GM18505 (cell line): ENCODE results near the gene BRINP1.
"Not testable (repeated sequence)": the region's sequence is repeated elsewhere in the genome, so short reads cannot be mapped to it uniquely, and the experiment has no call there.

Experiments used
- ATAC-seq: cut with Tn5 transposase; IDR thresholded peaks from one replicate; pipeline ENCODE4 v1.9.1; 2021; ENCODE audit not compliant: unreplicated experiment
- POLR2A ChIP-seq: IDR thresholded peaks from 4 replicates; pipeline ENCODE4 v1.6.1; 2011; ENCODE audit warnings: borderline replicate concordance; ENCODE audit not compliant: insufficient read depth, insufficient read length; ENCODE audit errors: extremely low read depth

Gene BRINP1

DNA sequence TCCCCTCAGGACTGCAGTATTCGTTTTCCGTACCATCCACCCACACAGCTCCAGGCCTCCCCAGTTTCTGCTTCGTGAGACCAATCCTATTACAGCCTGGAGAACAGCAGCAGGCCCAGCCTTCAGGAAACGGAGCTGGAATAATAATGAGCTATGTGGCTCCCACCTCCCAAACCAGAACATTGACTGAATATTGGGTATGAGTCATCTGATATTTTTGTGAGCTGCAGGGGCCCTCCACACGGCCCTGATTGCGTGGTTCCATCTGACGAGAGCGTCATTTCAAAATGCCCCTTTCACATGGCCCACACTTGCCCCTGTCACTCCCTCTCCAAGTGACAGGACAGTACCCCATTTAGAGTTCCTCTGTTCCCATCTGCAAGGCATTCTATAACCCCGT lies 192.0 kb downstream of the BRINP1 start:
- ATAC-seq = no peak
- TF ChIP-seq POLR2A = no peak

DNA sequence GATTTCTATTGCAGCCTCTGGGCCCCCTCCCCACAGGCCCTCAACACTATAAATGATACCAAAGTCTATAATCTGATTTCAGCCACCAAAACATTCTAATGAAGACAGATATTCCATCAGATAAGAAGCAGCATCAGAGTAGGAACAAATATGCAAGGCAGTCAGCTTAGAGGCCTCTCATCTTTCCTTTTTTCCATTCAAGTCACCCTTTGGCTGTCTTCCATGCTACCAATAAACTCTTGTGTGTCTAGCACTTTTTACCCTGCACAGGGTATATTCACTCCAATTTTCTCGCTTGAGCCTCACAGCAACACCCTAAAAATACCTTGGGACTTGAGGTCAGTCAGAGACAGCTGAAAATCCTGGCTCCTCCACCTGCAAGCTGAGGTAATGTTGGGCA lies 193.7 kb downstream of the BRINP1 start:
- no peak for TF ChIP-seq POLR2A
- ATAC-seq = no peak

DNA sequence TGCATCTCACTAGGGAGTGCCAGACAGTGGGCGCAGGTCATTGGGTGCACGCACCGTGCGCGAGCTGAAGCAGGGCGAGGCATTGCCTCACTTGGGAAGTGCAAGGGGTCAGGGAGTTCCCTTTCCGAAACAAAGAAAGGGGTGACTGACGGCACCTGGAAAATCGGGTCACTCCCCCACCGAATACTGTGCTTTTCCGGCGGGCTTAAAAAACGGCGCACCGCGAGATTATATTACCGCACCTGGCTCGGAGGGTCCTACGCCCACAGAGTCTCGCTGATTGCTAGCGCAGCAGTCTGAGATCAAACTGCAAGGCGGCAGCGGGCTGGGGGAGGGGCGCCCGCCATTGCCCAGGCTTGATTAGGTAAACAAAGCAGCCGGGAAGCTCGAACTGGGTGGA lies 200.0 kb downstream of the BRINP1 start:
- not testable (repeated sequence) for ATAC-seq

DNA sequence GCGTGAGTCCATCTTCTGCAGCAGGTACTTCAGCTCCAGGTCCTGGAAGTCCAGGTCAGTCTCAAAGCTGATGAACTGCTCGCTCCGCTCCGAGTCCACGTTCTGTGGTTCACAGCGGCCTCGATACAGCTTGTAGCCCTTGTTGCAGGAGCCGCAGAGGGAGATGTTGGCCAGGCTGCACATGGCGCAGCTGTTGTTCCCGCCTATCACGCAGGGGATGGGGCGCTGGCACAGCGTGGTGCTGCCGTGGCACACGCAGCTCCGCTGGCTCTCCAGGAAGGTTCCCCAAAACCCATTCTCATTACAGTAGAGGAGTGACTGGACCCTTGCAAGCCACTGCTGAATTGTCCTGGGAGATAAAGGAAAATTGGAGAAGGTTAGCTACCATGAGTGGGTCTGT lies 201.4 kb downstream of the BRINP1 start:
- no peak for TF ChIP-seq POLR2A
- no peak for ATAC-seq

DNA sequence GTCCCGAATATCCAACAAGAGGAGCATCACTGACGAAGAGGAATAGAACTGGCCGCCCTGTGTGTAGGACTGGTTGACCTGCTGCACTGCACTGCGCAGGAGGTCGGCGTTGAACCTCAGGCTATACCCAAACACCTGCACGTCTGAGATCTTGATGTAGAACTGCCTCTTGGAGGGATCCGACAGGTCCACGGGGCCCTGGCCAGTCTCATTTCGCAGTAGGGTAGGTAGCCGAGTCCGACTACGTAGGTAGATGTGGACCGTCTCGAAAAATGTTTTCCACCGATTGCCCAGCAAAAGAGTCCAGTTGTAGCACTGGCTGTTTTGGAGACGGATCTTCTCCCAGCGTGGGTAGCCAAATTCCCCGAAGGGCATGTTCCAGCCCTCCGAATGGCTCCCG lies 202.0 kb downstream of the BRINP1 start:
- ATAC-seq = no peak

DNA sequence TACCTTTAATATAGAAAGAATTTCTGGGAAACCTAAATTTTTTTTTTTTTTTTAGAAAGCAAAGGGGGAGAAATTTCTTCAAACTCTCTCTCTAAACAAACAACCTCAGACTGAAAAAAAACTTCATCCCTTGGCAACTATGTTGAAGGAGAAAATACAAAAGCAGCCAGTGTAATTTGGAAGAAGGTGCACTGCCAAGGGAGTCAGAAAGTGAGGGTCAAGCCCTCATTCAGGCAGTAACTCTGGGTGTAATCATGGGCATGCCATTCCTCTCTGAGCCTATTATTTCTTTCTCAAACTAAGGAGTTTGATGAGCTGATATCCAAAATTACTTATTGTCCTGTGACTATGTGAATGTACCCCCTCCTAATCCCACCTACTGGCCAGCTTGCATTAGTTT lies 203.1 kb downstream of the BRINP1 start:
- TF ChIP-seq POLR2A = no peak
- no peak for ATAC-seq

More for the DNA sequence above, 202.0 kb downstream of the BRINP1 start:
- no peak for TF ChIP-seq POLR2A

DNA sequence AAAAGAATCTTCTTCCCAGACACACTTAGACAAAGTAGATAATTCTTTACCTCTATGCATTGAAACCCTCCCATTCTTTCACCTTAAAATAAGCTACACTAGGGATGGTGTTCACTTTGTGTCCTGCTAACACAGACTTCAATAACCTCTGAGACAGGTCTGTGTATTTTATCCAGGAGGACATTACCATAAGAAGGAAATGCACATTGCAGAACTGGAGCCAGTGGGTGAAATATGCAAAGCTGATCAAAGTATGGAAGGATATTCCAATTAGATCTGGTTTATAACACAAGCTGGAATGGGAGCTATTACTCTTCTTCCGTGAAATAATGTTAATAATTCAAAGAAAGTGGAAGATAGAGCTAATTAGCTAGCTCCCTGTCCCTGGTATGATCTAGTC lies 204.1 kb downstream of the BRINP1 start:
- TF ChIP-seq POLR2A = no peak
- no peak for ATAC-seq

DNA sequence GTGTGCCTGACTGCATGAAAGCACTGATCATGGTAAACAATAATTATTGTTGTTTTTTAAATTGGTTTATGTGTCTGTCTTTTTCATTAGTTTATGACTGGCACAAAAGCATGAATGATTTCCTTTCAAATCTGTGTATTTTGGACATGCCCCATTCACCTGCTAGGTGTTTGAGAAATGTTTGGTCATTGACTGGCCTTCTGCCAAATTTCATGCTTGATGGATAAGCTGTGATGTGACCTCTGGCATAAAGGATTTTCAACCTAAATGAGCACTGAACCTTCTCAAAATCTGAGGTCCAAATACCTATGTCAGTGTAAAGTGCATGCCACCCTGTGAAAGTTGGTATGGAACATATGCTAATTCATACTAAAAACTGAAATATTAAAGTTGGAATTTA lies 204.5 kb downstream of the BRINP1 start:
- TF ChIP-seq POLR2A = no peak
- ATAC-seq = no peak

DNA sequence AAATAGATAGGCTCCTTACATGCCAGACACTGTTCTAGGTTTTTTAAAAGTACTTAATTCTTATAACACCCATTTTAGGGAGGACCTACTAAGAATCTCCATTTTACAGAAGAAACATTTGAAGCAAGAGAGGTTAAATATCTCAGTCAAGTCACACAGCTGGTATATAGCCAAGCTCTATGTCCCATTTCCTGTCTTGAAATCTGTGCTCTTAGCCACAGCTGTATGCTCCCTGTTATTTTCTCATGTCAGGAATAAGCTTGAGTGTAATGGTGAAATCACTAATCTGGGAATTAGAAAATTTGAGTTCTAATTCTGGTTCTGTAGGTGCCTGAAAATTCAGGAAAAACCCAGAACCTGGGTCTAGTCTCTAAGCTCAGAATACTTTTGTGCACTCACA lies 208.7 kb downstream of the BRINP1 start:
- no peak for TF ChIP-seq POLR2A
- no peak for ATAC-seq

DNA sequence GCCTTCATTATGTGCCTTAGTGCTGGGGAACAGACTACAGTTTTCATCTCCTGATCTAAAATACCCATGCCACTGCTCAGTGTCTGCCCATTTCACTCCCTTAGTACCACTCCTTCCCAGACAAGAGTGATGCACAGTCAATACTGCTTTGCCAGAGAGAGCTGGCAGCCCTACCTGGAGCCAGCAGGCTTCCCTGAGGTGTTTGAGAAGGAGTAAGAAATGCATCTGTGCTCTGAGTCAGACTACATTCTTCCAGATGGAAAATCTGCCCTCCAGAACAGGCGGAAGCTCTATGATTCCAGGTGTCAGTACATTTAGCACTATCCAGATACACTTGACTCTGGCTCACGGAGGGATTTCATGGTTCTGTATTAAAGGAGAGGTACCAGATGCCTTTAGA lies 209.8 kb downstream of the BRINP1 start:
- ATAC-seq = no peak
- TF ChIP-seq POLR2A = no peak

DNA sequence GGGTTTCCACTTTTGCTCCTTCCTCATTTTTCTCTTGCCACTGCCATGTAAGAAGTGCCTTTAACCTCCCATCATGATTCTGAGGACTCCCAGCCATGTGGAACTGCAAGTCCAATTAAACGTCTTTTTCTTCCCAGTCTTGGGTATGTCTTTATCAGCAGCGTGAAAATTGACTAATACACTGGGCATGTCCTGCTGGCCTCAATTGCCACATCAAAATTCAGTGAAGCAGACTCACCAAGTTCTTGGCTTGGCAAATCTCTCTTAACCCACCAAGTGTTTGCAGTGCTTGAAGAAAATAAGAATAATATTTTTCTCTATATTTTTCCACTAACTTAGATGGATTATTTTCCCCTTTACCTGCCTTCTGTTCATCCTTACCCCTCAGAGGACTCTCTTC lies 212.0 kb downstream of the BRINP1 start:
- no peak for ATAC-seq
- TF ChIP-seq POLR2A = no peak

DNA sequence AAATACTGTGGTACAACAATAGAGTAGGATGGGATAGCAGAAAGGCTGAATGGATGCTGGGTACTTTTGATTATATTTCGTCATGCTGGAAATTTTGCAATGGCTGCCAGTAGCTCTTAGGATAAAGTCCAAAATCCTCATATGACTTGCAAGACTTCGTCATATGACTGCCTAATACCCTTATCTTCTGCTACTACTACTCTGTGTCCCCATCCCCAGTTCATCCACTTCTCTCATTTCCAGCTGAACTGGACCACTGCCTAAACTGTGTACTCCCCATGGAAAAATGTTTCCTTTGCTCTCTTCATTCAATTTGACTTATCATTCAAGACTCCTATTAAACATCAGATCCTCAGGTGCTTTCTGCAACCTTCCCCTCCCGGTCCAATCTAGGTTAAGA lies 212.9 kb downstream of the BRINP1 start:
- TF ChIP-seq POLR2A = no peak
- ATAC-seq = no peak

DNA sequence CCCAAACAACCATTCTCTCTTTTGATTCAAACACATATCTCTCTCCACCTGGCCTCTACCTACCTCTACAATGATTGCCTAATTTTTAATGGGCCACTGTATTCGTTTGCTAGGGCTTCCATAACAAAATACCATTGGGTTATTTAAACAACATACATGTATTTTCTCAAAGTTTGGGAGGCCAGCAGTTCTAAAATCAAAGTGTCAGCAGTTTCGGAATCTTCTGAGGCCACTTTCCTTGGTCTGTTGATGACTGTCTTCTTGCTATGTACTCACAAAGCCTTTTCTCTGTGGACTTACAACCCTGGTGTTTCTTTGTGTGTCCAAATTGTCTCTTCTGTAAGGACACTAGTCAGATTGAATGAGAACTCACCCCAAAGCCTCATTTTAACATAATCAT lies 214.7 kb downstream of the BRINP1 start:
- ATAC-seq = no peak
- TF ChIP-seq POLR2A = no peak

DNA sequence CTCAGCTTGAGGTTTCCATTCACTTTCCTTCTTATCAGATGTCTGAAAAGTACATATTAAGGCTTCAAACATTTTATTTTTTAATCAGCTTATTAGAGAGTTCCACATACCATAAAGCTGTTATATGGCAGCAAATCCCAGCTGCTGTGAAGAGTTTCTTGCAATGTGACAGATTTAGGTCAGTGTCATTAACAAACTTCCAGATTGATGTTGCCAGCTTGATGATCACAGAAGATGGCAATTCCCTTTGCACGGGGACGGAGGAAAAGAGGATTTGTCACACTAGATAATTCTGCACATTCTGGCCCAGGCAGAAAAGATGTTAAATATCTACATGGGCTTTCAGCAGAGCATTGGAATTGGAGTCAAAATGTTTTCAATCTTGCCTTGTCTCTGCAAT lies 215.8 kb downstream of the BRINP1 start:
- ATAC-seq = no peak
- TF ChIP-seq POLR2A = no peak

DNA sequence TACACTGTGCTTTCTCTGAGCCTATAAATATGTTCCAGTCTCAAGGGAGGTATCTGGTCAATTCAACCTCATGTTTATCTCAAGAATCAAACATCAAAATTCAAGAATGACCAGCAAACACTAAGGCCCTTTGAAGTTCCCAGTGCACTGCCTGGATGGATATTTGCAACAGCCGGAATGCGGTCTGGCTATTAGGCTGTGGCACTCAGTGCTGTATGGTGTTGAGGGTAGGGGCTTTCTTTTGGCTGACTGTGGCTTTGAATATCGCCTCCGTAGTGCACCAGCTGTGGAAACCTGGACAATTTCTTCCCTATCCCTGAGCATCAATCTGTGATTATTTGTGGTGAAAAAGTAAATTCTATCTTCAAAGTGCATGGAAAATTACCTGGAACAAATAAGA lies 220.4 kb downstream of the BRINP1 start:
- ATAC-seq = no peak
- no peak for TF ChIP-seq POLR2A

DNA sequence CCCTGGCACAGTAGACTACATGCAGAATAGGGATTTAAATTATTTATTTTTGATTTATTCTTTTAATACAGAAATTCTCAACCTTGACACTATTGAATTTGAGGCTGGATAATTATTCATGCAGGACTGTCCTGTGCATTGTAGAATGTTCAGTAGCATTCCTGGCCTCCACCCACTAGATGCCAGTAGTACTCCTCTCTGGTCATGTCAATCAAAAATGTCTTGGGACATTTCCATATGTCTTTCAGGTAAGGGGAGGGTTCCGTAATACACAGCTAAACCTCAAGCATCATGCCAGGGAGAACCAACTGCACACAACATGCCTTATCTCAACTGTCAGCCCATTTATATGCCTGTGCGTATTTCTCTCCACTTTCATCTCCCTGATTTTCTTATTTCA lies 231.8 kb downstream of the BRINP1 start:
- ATAC-seq = no peak
- no peak for TF ChIP-seq POLR2A

DNA sequence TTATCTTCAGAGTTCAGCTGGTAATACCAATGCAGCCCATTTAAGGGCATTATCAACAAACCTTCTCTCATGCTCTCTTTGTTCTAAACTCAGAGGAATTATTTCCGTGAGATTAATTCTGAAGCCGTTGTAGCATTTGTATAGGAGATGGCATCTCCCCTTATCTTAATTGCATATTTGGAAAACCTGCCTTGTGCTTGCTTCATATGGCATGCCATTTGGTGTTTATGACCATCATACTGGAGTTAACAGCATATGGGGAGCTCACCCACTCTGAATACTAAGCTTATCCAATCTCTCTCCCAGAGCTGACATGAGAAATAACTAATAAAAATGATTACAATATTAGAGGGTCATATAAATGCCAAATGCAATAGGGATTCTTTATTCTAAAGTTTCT lies 243.2 kb downstream of the BRINP1 start:
- no peak for ATAC-seq

DNA sequence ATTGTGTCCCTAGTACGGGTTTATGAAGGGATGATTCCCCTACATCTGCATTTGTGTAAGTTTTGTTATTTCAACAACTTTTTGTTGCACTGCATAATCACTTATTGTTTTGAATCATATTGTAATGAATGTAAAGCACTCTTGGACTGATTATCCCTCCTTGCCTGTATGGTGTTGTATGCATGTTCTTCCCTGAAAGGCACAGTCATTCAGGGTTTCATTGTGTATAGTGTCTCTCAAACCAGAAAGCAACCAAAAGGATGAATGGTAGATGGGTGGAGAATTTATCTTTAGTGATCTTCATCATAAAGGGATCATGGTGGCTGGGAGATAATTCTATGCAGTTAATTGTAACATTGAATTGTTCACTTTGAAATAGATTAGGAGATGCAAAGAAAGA lies 247.3 kb downstream of the BRINP1 start:
- no peak for ATAC-seq
- no peak for TF ChIP-seq POLR2A

More for the DNA sequence above, 243.2 kb downstream of the BRINP1 start:
- TF ChIP-seq POLR2A = no peak
